OCI-LY3 (cell line): ENCODE results near the gene PPME1.

Experiments
- H2AFZ ChIP-seq: fragments of 200-600, 300-600 bp; shearing (Covaris generic); 2 replicates; pipeline ENCODE4 v1.6.0; 2014; ENCODE audit warnings: antibody characterized with exemption, low read depth, low read length
- H3K27ac ChIP-seq: fragments of 200-600, 300-600 bp; sonication (generic); 2 replicates; pipeline ENCODE4 v1.5.1; 2014; ENCODE audit warnings: mild to moderate bottlenecking, low read length, moderate library complexity, mixed read lengths
- H3K27me3 ChIP-seq: fragments of 200-600, 300-600 bp; sonication (generic); 2 replicates; pipeline ENCODE4 v1.6.1; 2014; ENCODE audit warnings: low read depth, low read length, mixed read lengths
- H3K36me3 ChIP-seq: fragments of 200-600, 300-600 bp; sonication (generic); replicated peaks from 2 replicates; pipeline ENCODE3; 2014; ENCODE audit warnings: low read depth, low read length, mixed read lengths
- H3K4me1 ChIP-seq: fragments of 300-600, 200-600 bp; sonication (generic); 2 replicates; pipeline ENCODE4 v1.6.1; 2014; ENCODE audit warnings: low read length, mixed read lengths
- H3K4me2 ChIP-seq: fragments of 200-600, 300-600 bp; sonication (generic); 2 replicates; pipeline ENCODE4 v1.6.1; 2014; ENCODE audit warnings: low read length, mixed read lengths
- H3K4me3 ChIP-seq: fragments of 300-600, 200-600 bp; sonication (generic); 2 replicates; pipeline ENCODE4 v1.5.1; 2014; ENCODE audit warnings: antibody characterized with exemption, mild to moderate bottlenecking, low read length, moderate library complexity
- H3K79me2 ChIP-seq: fragments of 300-600, 200-600 bp; shearing (Covaris generic); 2 replicates; pipeline ENCODE4 v1.6.1; 2014; ENCODE audit warnings: mild to moderate bottlenecking, low read length, mixed read lengths
- H3K9ac ChIP-seq: fragments of 300-600, 200-600 bp; shearing (Covaris generic); 2 replicates; pipeline ENCODE4 v1.6.0; 2014; ENCODE audit warnings: mild to moderate bottlenecking, low read length, moderate library complexity
- H3K9me3 ChIP-seq: fragments of 200-600, 300-600 bp; shearing (Covaris generic); 2 replicates; pipeline ENCODE4 v1.6.1; 2014; ENCODE audit warnings: low read length, mixed read lengths; ENCODE audit not compliant: insufficient read depth
- H4K20me1 ChIP-seq: fragments of 200-600, 300-600 bp; sonication (generic); 2 replicates; pipeline ENCODE4 v1.6.1; 2016; ENCODE audit warnings: low read length, mixed read lengths; ENCODE audit not compliant: insufficient read depth
- CTCF ChIP-seq: fragments of 200-600, 300-600 bp; sonication (generic); IDR thresholded peaks from 2 replicates; pipeline ENCODE4 v1.5.1; 2014; ENCODE audit warnings: antibody characterized with exemption, low read length, low read depth
- EZH2phosphoT487 ChIP-seq: fragments of 200-600 bp; shearing (Covaris generic); IDR thresholded peaks from 2 replicates; pipeline ENCODE4 v1.6.1; 2018; ENCODE audit warnings: antibody characterized with exemption, mixed run types, low read depth

Gene PPME1

GRCh38 chr11:74147199-74147929 lies 23.7 kb upstream of the PPME1 start:
- H3K4me3 ChIP-seq: no peak overlapping the region
- H3K9me3 ChIP-seq: no peaks in the 10 kb centered on the region
- peaks cover 6% of the 10 kb centered on the region for H3K36me3 ChIP-seq
- no peak overlapping the region for H3K27ac ChIP-seq
- H3K27me3 ChIP-seq: no peaks in the 10 kb centered on the region
- TF ChIP-seq EZH2phosphoT487 (no peak), CTCF (no peak)
- no peaks in the 10 kb centered on the region for H3K4me1 ChIP-seq
- no peaks in the 10 kb centered on the region for H4K20me1 ChIP-seq
- H3K9ac ChIP-seq: no peak overlapping the region
- no peak overlapping the region for H2AFZ ChIP-seq
- H3K4me2 ChIP-seq: no peak overlapping the region
- no peaks in the 10 kb centered on the region for H3K79me2 ChIP-seq

- Histone ChIP-seq H3K4me1 (no peaks in the 10 kb centered on the region), H3K9ac (no peak overlapping the region), H3K9me3 (no peaks in the 10 kb centered on the region), H3K36me3 (peaks cover 6% of the 10 kb centered on the region), H3K27me3 (no peaks in the 10 kb centered on the region), H3K4me3 (no peak overlapping the region), H3K79me2 (no peaks in the 10 kb centered on the region), H3K27ac (no peak overlapping the region), H2AFZ (no peak overlapping the region), H3K4me2 (no peak overlapping the region), H4K20me1 (no peaks in the 10 kb centered on the region)
- no peak for TF ChIP-seq EZH2phosphoT487
- no peak for TF ChIP-seq CTCF
Measured at GRCh38 chr11:74153224-74153623, 17.9 kb upstream of the PPME1 start.

- Histone ChIP-seq H3K27ac (no peak overlapping the region), H3K9ac (no peak overlapping the region), H2AFZ (no peak overlapping the region), H3K36me3 (peaks cover 9% of the 10 kb centered on the region), H3K27me3 (no peaks in the 10 kb centered on the region), H3K9me3 (no peaks in the 10 kb centered on the region), H3K4me1 (no peaks in the 10 kb centered on the region), H3K79me2 (no peaks in the 10 kb centered on the region), H3K4me3 (no peak overlapping the region), H3K4me2 (no peak overlapping the region), H4K20me1 (no peaks in the 10 kb centered on the region)
- TF ChIP-seq EZH2phosphoT487: no peak
- TF ChIP-seq CTCF: no peak
Measured at GRCh38 chr11:74154620-74155281, 16.3 kb upstream of the PPME1 start.

- no peak overlapping the region for H2AFZ ChIP-seq
- H3K79me2 ChIP-seq: no peaks in the 10 kb centered on the region; the same call in 1 of the 2 replicates
- no peak overlapping the region for H3K4me3 ChIP-seq
- H3K36me3 ChIP-seq: peaks cover 11% of the 10 kb centered on the region
- H4K20me1 ChIP-seq: no peaks in the 10 kb centered on the region
- no peaks in the 10 kb centered on the region for H3K4me1 ChIP-seq
- H3K4me2 ChIP-seq: no peak overlapping the region
- no peak overlapping the region for H3K27ac ChIP-seq
- TF ChIP-seq CTCF: no peak
- TF ChIP-seq EZH2phosphoT487: no peak
- no peak overlapping the region for H3K9ac ChIP-seq
- H3K9me3 ChIP-seq: no peaks in the 10 kb centered on the region
- H3K27me3 ChIP-seq: no peaks in the 10 kb centered on the region
Measured at GRCh38 chr11:74157169-74157568, 13.9 kb upstream of the PPME1 start.
